Measurements from ENCODE around the gene ALDOC. TPM values are rescaled to one million over a fixed set of nuclear protein-coding genes. Genes with fewer than 3 reads are reported as not detected.

Gene ALDOC
- total RNA-seq, 1 donor from 2014 or later: 3.2 TPM

GRCh38 chr17:28618464-28618863 lies 41.8 kb upstream of the ALDOC start:
- no peak overlapping the region for H3K4me3 Mint-ChIP-seq (ENCODE audit: unreplicated experiment)
- no peak overlapping the region for H3K27ac Mint-ChIP-seq (ENCODE audit: unreplicated experiment)

GRCh38 chr17:28616281-28616680 lies 39.6 kb upstream of the ALDOC start:
- Mint-ChIP-seq H3K4me1 (ENCODE audit: unreplicated experiment) (no peaks in the 10 kb centered on the region), H3K27ac (ENCODE audit: unreplicated experiment) (no peak overlapping the region), H3K27me3 (ENCODE audit: unreplicated experiment) (no peaks in the 10 kb centered on the region), H3K4me3 (ENCODE audit: unreplicated experiment) (no peak overlapping the region), H3K36me3 (ENCODE audit: unreplicated experiment) (peaks cover 45% of the 10 kb centered on the region), H3K9me3 (ENCODE audit: unreplicated experiment) (no peaks in the 10 kb centered on the region)
- no peak for TF ChIP-seq CTCF (IDR thresholded peaks at IDR 0.05)
- no peak for DNase-seq (ENCODE audit: extremely low spot score, unreplicated experiment)

More at GRCh38 chr17:28618464-28618863, 41.8 kb upstream of the ALDOC start:
- H3K27me3 Mint-ChIP-seq (ENCODE audit: unreplicated experiment): no peaks in the 10 kb centered on the region
- TF ChIP-seq CTCF (IDR thresholded peaks at IDR 0.05): no peak
- H3K36me3 Mint-ChIP-seq (ENCODE audit: unreplicated experiment): peaks cover 59% of the 10 kb centered on the region
- H3K4me1 Mint-ChIP-seq (ENCODE audit: unreplicated experiment): no peaks in the 10 kb centered on the region
- DNase-seq (ENCODE audit: extremely low spot score, unreplicated experiment): no peak
- no peaks in the 10 kb centered on the region for H3K9me3 Mint-ChIP-seq (ENCODE audit: unreplicated experiment)

- no peak overlapping the region for H3K4me3 Mint-ChIP-seq (ENCODE audit: unreplicated experiment)
- H3K36me3 Mint-ChIP-seq (ENCODE audit: unreplicated experiment): peaks cover 43% of the 10 kb centered on the region
Measured at GRCh38 chr17:28615260-28615940, 38.7 kb upstream of the ALDOC start.

GRCh38 chr17:28613931-28614381 lies 37.3 kb upstream of the ALDOC start, which contains the start of gene RSKR:
TSS of gene RSKR (minus strand) at chr17:28614185. CDS start at chr17:28614161, 24 bp downstream.
- Mint-ChIP-seq H3K9me3 (ENCODE audit: unreplicated experiment) (no peaks in the 10 kb centered on the region), H3K36me3 (ENCODE audit: unreplicated experiment) (peaks cover 37% of the 10 kb centered on the region), H3K4me1 (ENCODE audit: unreplicated experiment) (no peaks in the 10 kb centered on the region)

More at GRCh38 chr17:28615260-28615940, 38.7 kb upstream of the ALDOC start:
- Mint-ChIP-seq H3K4me1 (ENCODE audit: unreplicated experiment) (no peaks in the 10 kb centered on the region), H3K27ac (ENCODE audit: unreplicated experiment) (no peak overlapping the region), H3K27me3 (ENCODE audit: unreplicated experiment) (no peaks in the 10 kb centered on the region), H3K9me3 (ENCODE audit: unreplicated experiment) (no peaks in the 10 kb centered on the region)
- TF ChIP-seq CTCF (IDR thresholded peaks at IDR 0.05): no peak
- no peak for DNase-seq (ENCODE audit: extremely low spot score, unreplicated experiment)

More at GRCh38 chr17:28613931-28614381, 37.3 kb upstream of the ALDOC start, which contains the start of gene RSKR:
- Mint-ChIP-seq H3K4me3 (ENCODE audit: unreplicated experiment) (no peak within 1 kb of the TSS), H3K27ac (ENCODE audit: unreplicated experiment) (no peak within 1 kb of the TSS), H3K27me3 (ENCODE audit: unreplicated experiment) (no peaks in the 10 kb centered on the region)
- no peak for TF ChIP-seq CTCF (IDR thresholded peaks at IDR 0.05)
- no peak for DNase-seq (ENCODE audit: extremely low spot score, unreplicated experiment)
